GM21447 (cell line): ENCODE results near the gene PPP2R3A.
"Not testable (repeated sequence)": the region's sequence is repeated elsewhere in the genome, so short reads cannot be mapped to it uniquely, and the experiment has no call there.

ENCODE experiments used
- ATAC-seq: cut with Tn5 transposase; IDR thresholded peaks from one replicate; pipeline ENCODE4 v1.9.1; 2021; ENCODE audit not compliant: unreplicated experiment

Gene PPP2R3A

DNA sequence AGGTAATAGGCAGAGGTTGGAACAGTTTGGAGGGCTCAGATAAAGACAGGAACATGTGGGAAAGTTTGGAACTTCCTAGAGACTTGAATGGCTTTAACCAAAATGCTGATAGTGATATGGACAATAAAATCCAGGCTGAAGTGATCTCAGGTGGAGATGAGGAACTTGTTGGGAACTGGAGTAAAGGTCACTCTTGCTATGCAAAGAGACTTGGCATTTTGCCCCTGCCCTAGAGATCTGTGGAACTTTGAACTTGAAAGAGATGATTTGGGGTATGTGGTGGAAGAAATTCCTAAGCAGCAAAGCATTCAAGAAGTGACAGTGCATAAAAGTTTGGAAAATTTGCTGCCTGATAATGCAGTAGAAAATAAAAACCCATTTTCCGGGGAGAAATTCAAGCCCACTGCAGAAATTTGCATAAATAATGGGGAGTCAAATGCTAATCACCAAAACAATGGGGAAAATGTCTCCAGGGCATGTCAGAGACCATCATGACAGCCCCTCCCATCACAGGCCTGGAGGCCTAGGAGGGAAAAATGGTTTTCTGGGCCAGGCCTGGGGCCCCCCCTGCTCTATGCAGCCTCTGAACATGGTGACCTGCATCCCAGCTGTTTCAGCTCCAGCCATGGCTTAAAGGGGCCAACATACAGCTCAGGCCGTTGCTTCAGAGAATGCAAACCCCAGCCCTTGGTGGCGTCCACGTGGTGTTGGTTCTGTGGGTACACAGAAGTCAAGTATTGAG lies 118.3 kb downstream of the PPP2R3A start:
- not testable (repeated sequence) for ATAC-seq

DNA sequence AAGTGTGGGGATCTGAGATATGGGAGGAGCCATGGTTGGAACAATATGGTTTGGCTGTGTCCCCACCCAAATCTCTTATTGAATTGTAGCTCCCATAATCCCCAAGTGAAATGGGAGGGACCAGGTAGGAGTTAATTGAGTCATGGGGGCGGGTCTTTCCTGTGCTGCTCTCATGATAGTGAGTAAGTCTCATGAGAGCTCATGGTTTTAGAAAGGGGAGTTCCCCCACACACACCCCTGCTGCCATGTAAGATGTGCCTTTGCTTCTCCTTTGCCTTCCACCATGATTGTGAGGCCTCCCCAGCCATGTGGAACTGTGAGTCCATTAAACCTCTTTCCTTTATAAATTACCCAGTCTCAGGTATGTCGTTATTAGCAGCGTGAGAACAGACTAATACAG lies 119.5 kb downstream of the PPP2R3A start:
- not testable (repeated sequence) for ATAC-seq

DNA sequence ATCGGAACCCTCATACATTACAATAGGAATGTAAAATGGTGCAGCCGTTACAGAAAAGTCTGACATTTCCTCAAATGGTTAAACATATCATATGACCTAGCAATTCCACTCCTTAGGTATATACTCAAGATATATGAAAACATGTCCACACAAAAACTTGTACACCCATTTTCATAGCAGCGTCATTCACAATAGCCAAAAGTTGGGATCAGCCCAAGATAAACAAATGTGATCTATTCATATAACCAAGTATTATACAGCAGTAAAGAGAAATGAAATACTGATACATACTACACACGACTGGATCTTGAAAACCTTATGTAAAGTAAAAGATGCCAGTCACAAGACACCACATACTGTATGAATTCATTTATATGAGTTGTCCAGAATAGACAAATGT lies 128.2 kb downstream of the PPP2R3A start:
- ATAC-seq = no peak

DNA sequence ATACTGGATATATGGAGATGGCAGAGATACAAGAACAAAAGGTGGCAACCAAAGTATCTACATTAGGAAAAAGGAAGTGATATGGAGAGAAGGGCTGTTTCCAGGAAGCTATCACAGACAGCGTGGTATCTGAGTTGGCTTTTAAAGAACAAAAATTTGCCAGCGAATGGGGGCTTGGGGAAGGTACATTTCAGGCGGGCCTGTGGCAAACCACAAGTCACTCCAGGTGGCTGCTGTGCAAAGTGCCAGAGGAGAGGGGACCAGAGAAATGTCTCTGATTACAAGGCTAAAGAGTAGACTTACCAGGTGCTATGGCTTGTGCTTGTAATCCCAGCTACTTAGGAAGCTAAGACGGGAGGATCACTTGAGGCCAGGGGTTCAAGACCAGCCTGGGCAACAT lies 139.5 kb downstream of the PPP2R3A start:
- no peak for ATAC-seq

DNA sequence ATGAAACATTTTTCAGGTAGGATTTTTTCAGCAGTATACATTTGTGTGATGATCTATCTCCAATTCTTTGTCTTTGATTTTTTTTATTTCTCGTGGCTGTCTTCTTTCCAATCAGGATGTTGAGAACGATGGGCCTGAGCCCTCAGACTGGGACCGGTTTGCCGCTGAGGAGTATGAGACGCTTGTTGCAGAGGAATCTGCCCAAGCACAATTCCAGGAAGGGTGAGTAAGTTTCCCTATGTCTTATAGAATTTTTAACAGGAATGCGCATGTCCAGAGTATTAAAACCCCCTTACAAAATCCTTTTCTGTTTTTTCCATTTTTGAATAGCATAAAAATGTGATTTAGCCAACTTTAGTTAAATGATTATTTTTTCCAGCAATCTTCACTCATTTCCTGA lies 140.6 kb downstream of the PPP2R3A start:
- ATAC-seq = no peak

DNA sequence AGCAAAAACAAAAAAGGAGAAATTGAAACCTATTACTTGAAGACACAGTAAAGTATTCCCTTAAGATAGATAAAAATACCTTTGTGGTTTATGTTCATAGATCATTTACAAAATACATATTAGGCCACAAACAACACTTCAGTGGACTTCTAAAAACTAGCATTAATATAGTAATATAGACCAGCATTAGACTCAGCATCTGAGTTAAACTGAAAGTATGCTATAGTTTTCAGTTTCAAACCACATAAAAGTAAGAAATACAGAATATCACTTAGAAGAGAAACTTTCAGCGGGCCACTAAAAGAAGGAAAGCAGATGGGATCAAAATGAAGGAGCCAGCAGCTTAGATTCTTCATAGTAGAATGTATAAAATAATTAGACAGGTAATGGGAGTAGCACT lies 144.0 kb downstream of the PPP2R3A start:
- peak; percentile 97 for ATAC-seq

DNA sequence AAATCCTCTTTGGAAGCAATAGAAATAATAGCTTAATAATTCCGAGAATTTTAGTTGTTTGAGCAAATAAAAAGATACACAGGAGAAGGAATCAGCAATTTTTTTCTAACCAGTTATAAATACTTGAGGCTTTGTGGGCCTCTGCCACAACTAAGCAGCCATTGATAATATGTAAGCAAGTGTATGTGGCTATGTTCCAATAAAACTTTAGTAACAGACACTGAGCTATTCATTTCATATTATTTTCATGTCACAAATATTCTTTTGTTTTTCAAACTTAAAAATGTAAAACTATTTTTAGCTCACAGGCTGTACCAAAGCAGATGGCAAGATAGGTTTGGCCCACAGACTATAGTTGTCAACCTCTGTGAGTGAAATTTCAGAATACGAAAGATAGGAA lies 145.0 kb downstream of the PPP2R3A start:
- ATAC-seq = no peak

DNA sequence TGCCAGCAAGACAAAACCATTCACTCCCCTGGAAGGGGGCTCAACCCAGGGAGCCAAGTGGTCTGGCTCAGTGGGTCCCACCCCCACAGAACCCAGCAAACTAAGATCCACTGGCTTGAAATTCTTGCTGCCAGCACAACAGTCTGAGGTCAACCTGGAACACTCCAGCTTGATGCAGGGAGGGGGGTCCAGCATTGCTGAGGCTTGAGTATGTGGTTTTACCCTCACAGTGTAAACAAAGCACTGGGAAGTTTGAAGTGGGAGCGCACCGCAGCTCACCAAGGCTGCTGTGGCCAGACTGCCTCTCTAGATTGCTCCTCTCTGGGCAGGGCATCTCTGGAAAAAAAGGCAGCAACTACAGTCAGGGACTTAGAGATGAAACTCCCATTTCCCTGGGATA lies 148.9 kb downstream of the PPP2R3A start:
- ATAC-seq = no peak

DNA sequence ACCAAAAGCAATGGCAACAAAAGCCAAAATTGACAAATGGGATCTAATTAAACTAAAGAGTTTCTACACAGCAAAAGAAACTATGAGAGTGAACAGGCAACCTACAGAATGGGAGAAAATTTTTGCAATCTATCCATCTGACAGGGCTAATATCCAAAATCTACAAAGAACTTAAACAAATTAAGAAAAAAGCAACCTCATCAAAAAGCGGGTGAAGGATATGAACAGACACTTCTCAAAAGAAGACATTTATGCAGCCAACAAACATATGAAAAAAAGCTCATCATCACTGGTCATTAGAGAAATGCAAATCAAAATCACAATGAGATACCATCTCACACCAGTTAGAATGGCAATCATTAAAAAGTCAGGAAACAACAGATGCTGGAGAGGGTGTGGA lies 153.8 kb downstream of the PPP2R3A start:
- not testable (repeated sequence) for ATAC-seq

DNA sequence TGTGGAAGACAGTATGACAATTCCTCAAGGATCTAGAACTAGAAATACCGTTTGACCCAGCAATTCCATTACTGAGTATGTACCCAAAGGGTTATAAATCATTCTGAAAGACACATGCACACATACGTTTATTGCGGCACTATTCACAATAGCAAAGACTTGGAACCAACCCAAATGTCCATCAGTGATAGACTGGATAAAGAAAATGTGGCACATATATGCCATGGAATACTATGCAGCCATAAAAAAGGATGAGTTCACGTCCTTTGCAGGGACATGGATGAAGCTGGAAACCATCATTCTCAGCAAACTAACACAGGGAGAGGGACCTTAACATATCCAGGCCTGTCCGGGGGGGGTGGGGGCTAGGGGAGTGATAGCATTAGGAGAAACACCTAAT lies 154.3 kb downstream of the PPP2R3A start:
- not testable (repeated sequence) for ATAC-seq

DNA sequence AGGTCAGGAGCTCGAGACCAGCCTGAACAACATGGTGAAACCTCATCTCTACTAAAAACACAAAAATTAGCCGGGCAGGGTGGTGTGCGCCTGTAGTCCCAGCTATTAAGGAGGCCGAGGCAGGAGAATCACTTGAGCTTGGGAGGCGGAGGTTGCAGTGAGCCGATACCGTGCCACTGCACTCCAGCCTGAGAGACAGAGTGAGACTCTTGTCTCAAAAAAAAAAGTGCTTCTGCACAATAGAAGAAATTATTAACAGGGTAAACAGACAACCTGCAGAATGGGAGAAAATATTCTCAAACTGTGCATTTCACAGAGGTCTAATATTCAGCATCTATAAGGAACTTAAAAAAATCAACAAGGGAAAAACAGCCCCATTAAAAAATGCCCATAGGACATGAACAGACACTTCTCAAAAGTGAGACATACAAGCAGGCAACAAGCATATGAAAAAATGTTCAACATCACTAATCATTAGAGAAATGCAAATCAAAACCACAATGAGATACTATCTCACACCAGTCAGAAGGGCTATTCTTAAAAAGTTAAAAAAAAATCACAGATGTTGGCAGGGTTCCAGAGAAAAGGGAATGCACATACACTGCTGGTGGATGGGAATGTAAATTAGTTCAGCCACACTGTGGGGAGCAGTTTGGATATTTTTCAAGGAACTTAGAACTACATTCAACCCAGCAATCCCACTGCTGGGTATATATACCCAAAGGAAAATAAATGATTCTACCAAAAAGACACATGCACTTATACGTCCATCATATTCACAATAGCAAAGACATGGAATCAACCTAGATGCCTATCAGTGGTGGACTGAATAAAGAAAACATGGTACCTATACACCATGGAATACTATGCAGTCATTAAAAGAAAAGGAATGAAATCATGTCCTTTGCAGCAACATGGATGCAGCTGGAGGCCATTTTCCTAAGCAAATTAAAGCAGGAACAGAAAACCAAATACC lies 155.1 kb downstream of the PPP2R3A start:
- peak; percentile 87 for ATAC-seq

DNA sequence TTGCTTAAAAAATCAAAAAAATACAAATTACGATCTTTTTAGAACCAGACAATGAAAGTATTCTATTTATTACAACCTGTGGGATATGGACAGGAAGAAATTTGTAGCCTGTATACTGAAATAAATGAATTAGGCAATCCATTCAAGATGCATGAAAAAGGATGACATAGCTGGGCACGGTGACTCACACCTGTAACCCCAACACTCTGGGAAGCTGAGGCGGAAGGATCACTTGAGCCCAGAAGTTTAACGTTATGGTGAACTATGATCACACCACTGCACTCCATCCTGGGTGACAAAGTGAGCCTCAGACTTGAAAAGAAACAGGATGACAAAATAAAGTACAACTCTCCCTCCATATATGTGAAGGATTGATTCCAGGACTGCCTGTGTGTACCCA lies 156.5 kb downstream of the PPP2R3A start:
- no peak for ATAC-seq

DNA sequence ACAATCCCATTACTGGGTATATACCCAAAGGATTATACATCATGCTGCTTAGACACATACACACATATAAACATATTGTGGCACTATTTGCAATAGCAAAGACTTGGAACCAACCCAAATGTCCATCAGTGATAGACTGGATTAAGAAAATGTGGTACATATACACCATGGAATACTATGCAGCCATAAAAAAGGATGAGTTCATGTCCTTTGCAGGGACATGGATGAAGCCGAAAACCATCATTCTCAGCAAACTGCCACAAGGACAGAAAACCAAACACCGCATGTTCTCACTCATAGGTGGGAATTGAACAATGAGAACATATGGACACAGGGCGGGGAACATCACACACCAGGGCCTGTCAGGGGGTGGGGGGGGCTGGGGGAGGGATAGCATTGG lies 166.1 kb downstream of the PPP2R3A start:
- ATAC-seq = not testable (repeated sequence)

DNA sequence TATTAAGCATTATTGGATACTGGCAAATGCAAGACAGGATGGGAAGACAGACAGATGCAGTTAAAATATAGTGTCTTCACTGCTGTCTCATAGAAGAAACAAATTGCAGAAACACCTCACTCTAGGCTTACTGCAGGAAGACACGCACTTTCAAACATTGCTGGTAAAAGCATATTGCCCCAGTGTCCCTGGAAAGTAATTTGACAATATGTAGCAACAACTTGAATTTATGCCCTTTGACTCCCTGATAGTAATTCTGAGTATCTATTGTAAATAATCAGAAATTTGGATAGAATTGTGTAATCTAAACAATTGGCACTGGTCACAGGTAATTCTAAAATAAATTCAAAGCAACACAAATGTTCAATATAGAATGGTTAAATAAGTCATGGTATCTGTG lies 168.6 kb downstream of the PPP2R3A start:
- ATAC-seq = no peak

DNA sequence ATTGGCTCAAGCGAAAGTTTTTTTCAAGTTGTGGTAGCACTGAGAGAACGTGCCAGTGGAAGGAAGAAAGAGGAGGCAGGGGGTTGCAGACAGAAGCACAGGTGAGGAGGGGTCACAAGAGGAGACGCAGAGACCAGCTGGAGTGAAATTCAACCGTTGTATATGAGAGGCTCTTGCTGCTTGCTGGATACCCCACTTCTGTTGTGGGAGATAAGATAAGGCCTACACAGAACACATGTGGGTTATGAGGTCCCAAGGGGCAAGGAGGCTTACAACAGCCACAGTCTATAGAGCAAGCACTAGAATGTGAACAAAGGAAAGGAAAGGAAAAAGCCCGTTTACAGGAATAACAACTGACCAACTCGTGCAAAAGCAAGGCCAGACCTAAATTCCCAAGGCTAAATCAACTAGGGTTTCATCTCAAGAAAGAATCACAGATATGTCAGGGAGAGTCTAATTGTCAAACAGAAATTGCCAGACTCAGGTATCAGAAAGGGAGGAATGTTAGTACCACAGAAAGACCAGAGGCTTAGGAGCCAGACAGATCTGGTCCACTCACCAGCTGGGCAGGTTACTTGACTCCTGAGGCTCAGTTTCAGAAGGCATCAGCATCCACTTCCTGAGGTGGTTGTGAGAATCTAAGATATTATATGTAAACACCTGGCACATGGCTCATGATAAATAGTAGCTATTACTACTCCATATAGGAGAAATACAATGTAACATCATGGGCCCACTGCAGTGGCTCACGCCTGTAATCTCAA lies 169.7 kb downstream of the PPP2R3A start:
- ATAC-seq = no peak

DNA sequence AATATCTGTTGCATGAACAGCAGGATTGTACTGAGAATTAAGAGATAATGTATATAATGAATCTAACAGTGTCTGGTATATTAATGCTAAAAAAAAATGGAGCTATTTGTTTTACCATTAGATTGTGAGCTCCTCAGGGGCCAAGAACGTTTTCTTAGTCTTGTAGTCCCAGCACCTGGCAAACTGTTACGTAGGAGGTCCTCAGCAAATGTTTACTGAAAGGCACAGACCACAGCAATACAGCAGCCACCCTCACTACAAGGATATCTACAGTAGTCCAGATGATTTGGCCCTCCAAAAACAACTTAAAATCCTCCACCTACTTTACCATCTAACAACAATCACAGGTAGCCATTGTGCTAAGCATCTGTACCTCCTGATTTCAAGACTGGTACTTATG lies 170.9 kb downstream of the PPP2R3A start:
- ATAC-seq = no peak

DNA sequence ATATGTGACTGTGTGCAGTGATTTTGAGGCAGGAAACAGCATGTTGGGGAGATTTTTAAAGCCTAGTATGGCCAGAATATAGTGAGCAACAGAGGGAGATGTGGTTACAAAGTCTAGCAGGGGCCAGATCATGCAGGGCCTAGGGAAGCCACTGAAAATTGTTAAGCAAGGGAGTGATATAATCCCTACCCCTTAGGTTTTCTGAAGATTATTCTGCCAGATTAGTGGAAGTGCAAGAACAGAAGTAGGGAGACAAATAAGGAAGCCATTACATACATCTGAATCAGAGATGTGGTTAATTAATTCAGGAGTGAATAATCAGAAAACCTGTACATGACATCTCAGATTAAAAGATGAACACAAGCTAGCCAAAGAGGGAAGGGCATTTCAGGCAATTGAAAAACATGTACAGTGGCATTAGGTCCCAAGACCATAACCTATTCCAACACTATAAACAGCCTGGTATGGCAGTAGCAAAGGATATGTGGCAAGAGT lies 175.8 kb downstream of the PPP2R3A start:
- no peak for ATAC-seq

DNA sequence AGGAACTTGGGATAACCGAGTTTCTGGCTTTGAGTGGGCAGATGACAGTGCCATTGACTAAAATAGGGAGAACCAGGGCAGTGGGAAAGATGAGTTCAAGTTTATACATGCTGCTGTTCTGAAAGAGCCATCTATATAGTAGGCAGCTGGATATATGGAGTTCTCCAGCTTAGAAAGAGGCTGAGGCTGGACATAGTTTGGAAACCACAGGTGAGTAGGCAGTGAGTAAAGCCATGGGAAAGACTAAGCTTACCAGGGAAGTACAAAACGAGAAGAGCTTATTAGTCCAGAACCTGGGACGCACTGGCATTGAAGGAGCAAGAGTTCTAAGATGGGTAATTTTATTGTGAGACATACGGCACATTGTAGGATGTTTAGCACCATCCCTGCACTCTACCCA lies 176.4 kb downstream of the PPP2R3A start:
- no peak for ATAC-seq

DNA sequence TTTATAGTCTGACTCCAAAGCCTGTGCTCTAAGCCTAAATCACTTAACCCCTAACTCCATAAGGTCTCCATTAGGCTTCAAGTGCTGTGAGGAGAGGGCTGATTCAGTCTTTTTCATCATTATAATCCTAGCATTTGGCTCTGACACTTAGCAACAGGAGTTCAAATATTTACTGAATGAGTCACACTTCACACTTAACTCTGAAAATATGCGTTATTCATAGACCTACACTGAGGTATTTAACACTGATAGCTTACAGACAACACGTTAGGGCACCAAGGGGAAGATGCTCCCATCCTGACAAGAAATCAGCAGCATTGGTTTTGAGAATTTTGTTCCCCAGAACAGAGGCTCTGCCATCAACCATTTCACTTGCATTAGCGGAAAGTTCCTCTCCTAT lies 177.1 kb downstream of the PPP2R3A start:
- no peak for ATAC-seq

DNA sequence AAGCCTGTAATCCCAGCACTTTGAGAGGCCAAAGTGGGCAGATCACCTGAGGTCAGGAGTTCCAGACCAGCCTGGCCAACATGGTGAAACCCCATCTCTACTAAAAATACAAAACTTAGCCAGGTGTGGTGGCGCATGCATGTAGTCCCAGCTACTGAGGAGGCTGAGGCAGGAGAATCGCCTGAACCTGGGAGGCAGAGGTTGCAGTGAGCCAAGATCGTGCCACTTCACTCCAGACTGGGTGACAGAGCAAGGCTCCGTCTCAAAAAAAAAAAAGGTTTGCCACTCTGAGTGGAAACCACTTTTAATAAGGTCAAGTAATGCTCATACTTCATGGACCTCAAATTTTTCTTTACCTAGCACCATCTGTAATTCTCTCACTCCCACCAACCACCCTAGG lies 178.9 kb downstream of the PPP2R3A start:
- not testable (repeated sequence) for ATAC-seq
